Osteocyte (in vitro differentiated cells): Measurements from ENCODE around the gene FSTL4. TPM values are rescaled to one million over a fixed set of nuclear protein-coding genes. Genes with fewer than 3 reads are reported as not detected.

Experiments used
- DNase-seq: peaks from one replicate; pipeline ENCODE4 v3.0.0; 2021; ENCODE audit warnings: mixed read lengths; ENCODE audit not compliant: unreplicated experiment; ENCODE audit errors: extremely low spot score
- H3K27ac Mint-ChIP-seq: one replicate; pipeline ENCODE4 v1.8.0; 2021; ENCODE audit warnings: mild to moderate bottlenecking, mixed read lengths; ENCODE audit not compliant: unreplicated experiment
- H3K27me3 Mint-ChIP-seq: one replicate; pipeline ENCODE4 v1.8.0; 2021; ENCODE audit warnings: mixed read lengths; ENCODE audit not compliant: unreplicated experiment
- H3K36me3 Mint-ChIP-seq: one replicate; pipeline ENCODE4 v1.8.0; 2021; ENCODE audit warnings: mixed read lengths; ENCODE audit not compliant: unreplicated experiment
- H3K4me1 Mint-ChIP-seq: one replicate; pipeline ENCODE4 v1.8.0; 2021; ENCODE audit warnings: mixed read lengths; ENCODE audit not compliant: unreplicated experiment
- H3K4me3 Mint-ChIP-seq: one replicate; pipeline ENCODE4 v1.8.0; 2021; ENCODE audit warnings: mild to moderate bottlenecking, moderate library complexity, mixed read lengths; ENCODE audit not compliant: unreplicated experiment
- H3K9me3 Mint-ChIP-seq: one replicate; pipeline ENCODE4 v1.8.0; 2021; ENCODE audit warnings: mixed read lengths; ENCODE audit not compliant: unreplicated experiment
- total RNA-seq: library from RNA; stranded (reverse); gene quantifications from 2 replicates; pipeline ENCODE4 v1.2.1, GENCODE V29; 2021
- TF ChIP-seq, protein P1 (sequence below): fragments of 200-600 bp; sonication (generic); IDR thresholded peaks from 2 replicates; pipeline ENCODE4 v1.5.0; 2021; ENCODE audit warnings: antibody characterized with exemption, mild to moderate bottlenecking, moderate library complexity

Gene FSTL4
- total RNA-seq, 1 donor from 2014 or later, result not detected

DNA sequence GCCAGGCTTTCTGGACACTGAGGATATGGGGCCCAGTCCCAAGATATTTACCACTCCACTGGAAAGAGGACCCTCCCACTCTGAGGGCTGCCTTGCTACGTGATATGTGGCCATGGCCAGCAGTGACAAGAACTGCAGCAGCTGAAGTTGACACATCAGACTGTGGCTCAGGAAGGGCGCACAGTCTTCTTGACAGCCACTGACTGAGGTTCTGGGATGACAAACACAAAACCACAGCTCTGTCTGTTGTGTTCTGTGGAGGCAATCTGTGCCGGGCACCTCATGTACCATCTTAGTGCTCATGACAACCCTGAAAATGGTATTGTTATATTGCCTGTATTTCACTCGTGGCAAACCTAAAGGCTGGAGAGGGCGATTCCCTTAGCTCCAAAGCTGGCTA, 16.9 kb downstream of the FSTL4 start:
- no peak for DNase-seq
- H3K9me3 Mint-ChIP-seq, result no peaks in the 10 kb centered on the region
- H3K27ac Mint-ChIP-seq, result no peak overlapping the region
- no peak overlapping the region for H3K4me3 Mint-ChIP-seq
- H3K27me3 Mint-ChIP-seq, result peaks cover 3% of the 10 kb centered on the region
- H3K4me1 Mint-ChIP-seq, result no peaks in the 10 kb centered on the region
- TF ChIP-seq, protein P1, sequence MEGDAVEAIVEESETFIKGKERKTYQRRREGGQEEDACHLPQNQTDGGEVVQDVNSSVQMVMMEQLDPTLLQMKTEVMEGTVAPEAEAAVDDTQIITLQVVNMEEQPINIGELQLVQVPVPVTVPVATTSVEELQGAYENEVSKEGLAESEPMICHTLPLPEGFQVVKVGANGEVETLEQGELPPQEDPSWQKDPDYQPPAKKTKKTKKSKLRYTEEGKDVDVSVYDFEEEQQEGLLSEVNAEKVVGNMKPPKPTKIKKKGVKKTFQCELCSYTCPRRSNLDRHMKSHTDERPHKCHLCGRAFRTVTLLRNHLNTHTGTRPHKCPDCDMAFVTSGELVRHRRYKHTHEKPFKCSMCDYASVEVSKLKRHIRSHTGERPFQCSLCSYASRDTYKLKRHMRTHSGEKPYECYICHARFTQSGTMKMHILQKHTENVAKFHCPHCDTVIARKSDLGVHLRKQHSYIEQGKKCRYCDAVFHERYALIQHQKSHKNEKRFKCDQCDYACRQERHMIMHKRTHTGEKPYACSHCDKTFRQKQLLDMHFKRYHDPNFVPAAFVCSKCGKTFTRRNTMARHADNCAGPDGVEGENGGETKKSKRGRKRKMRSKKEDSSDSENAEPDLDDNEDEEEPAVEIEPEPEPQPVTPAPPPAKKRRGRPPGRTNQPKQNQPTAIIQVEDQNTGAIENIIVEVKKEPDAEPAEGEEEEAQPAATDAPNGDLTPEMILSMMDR, result no peak
- no peaks in the 10 kb centered on the region for H3K36me3 Mint-ChIP-seq

DNA sequence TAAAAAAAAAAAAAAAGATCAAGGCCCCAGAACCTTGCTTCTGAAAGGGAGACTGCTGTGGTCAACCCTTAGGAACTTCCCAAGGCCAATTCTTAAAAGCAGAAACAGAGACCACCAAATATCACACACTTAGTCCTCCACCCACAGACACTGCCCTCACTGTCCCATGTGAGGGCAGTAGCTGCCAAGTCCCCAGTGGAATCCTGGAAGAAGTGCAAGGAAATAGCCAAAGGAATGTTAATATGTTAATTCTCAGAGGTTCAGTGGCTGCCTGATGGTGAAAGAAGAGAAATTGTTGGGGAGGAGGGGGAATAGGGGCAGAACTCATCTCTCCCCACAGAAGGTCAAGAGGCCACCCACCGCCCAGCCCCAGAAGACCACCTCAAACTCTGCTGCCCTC, 23.1 kb downstream of the FSTL4 start:
- no peaks in the 10 kb centered on the region for H3K9me3 Mint-ChIP-seq
- no peak overlapping the region for H3K27ac Mint-ChIP-seq
- TF ChIP-seq, protein P1, result no peak

DNA sequence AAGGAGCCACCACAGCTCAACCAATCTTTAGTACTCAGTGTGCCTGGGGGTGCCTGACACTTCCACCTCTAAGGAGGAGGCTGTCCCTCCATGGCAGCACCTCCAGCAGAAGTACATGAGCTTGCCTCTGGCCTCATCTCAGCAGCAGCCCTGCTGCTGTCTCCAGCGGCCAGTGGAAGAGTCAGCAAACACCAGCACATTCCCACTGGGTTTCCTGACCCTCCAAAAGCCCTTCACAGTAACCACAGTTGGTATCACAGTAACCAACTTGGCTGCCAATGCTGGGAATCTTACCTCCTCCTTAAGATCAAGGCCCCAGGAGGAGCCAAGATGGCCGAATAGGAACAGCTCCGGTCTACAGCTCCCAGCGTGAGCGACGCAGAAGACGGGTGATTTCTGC, 29.4 kb downstream of the FSTL4 start:
- H3K27me3 Mint-ChIP-seq, result no peaks in the 10 kb centered on the region
- peak; percentile 57 for DNase-seq
- no peak overlapping the region for H3K27ac Mint-ChIP-seq
- H3K36me3 Mint-ChIP-seq, result no peaks in the 10 kb centered on the region
- no peaks in the 10 kb centered on the region for H3K4me1 Mint-ChIP-seq
- no peaks in the 10 kb centered on the region for H3K9me3 Mint-ChIP-seq
- TF ChIP-seq, protein P1, result no peak
- H3K4me3 Mint-ChIP-seq, result no peak overlapping the region

More for the DNA sequence above, 23.1 kb downstream of the FSTL4 start:
- no peak for DNase-seq
- Mint-ChIP-seq H3K4me3 (no peak overlapping the region), H3K4me1 (no peaks in the 10 kb centered on the region), H3K36me3 (no peaks in the 10 kb centered on the region), H3K27me3 (peaks cover 3% of the 10 kb centered on the region)

DNA sequence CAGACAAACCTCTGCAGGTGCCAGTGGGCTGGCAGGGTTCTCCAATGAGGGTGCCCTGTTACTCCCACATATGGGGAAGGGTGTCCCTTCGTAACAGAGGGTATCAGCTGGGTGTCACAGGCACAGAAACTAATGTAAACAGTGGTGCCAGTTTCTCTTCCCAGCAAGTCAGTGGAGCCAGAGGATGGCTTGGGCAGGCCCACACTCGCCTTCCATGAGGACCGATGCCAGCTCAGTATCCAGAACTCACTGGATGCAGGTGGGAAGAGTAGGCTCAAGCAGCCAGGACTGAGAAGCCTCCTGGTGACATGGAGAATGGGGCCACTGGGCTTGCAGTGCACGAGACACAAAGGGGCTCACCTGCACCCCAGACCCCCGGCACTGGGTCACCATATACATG, 30.4 kb downstream of the FSTL4 start:
- H3K36me3 Mint-ChIP-seq, result no peaks in the 10 kb centered on the region
- H3K27me3 Mint-ChIP-seq, result peaks cover 4% of the 10 kb centered on the region
- no peaks in the 10 kb centered on the region for H3K9me3 Mint-ChIP-seq
- TF ChIP-seq, protein P1, result no peak
- no peak overlapping the region for H3K27ac Mint-ChIP-seq
- no peak overlapping the region for H3K4me3 Mint-ChIP-seq
- no peaks in the 10 kb centered on the region for H3K4me1 Mint-ChIP-seq
- no peak for DNase-seq

DNA sequence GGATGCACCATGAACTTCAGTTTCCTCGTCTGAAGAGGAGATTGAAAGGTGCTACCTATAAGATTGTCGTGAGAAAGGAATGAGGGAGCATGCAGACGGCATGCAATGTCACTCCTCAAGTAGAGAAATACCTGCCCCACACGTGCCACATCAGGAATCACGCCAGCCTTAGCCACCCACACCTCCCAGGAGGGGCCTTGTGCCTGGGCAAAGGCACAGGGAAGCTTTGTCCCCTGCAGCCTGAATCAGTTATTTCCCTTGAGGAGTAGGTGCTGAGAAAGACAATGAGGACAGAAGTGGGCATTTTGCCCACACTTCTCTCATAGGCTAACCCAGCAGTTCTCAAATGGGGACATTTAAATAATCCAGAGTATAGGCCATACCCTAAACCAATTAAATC, 31.0 kb downstream of the FSTL4 start:
- no peaks in the 10 kb centered on the region for H3K36me3 Mint-ChIP-seq
- peak; percentile 51 for DNase-seq
- no peak overlapping the region for H3K4me3 Mint-ChIP-seq
- H3K27ac Mint-ChIP-seq, result no peak overlapping the region
- H3K27me3 Mint-ChIP-seq, result peaks cover 4% of the 10 kb centered on the region
- TF ChIP-seq, protein P1, result no peak
- no peaks in the 10 kb centered on the region for H3K4me1 Mint-ChIP-seq
- no peaks in the 10 kb centered on the region for H3K9me3 Mint-ChIP-seq
